ENCODE data around the gene AICDA. TPM values are rescaled to one million over a fixed set of nuclear protein-coding genes. Genes with fewer than 3 reads are reported as not detected.
"Not testable (repeated sequence)": the region's sequence is repeated elsewhere in the genome, so short reads cannot be mapped to it uniquely, and the experiment has no call there.

Gene AICDA
- total RNA-seq, 1 donor from 2014 or later = not detected

DNA sequence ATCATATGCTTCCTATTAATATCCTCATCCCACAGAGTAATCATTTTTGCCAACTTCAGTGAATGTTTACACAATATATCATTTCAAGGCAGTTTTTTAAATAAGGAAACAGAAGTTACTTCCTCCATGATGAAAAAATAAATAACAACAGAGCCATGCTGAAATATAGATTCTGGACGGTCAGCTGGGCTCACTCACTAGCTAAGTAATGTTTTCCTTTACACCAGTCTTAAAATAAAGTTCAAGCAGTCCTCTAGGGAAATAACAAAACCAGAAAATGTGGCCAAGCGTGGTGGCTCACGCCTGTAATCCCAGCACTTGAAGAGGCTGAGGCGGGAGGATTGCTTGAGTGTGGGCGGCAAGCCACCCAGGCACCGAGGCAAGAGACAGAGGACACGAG, 28.7 kb downstream of the AICDA start:
- H3K9me3 Mint-ChIP-seq (ENCODE audit: low read depth) = no peaks in the 10 kb centered on the region
- H3K27ac Mint-ChIP-seq (ENCODE audit: unreplicated experiment) = no peak overlapping the region
- peaks cover 4% of the 10 kb centered on the region for H3K4me1 Mint-ChIP-seq (ENCODE audit: low read depth)
- peaks cover 2% of the 10 kb centered on the region for H3K27me3 Mint-ChIP-seq (ENCODE audit: low read depth)
- DNase-seq (ENCODE audit: low spot score) = no peak
- no peak overlapping the region for H3K4me3 Mint-ChIP-seq (ENCODE audit: unreplicated experiment)
- TF ChIP-seq, protein P1, sequence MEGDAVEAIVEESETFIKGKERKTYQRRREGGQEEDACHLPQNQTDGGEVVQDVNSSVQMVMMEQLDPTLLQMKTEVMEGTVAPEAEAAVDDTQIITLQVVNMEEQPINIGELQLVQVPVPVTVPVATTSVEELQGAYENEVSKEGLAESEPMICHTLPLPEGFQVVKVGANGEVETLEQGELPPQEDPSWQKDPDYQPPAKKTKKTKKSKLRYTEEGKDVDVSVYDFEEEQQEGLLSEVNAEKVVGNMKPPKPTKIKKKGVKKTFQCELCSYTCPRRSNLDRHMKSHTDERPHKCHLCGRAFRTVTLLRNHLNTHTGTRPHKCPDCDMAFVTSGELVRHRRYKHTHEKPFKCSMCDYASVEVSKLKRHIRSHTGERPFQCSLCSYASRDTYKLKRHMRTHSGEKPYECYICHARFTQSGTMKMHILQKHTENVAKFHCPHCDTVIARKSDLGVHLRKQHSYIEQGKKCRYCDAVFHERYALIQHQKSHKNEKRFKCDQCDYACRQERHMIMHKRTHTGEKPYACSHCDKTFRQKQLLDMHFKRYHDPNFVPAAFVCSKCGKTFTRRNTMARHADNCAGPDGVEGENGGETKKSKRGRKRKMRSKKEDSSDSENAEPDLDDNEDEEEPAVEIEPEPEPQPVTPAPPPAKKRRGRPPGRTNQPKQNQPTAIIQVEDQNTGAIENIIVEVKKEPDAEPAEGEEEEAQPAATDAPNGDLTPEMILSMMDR (IDR thresholded peaks at IDR 0.05) = no peak
- H3K36me3 Mint-ChIP-seq (ENCODE audit: low read depth) = no peaks in the 10 kb centered on the region

DNA sequence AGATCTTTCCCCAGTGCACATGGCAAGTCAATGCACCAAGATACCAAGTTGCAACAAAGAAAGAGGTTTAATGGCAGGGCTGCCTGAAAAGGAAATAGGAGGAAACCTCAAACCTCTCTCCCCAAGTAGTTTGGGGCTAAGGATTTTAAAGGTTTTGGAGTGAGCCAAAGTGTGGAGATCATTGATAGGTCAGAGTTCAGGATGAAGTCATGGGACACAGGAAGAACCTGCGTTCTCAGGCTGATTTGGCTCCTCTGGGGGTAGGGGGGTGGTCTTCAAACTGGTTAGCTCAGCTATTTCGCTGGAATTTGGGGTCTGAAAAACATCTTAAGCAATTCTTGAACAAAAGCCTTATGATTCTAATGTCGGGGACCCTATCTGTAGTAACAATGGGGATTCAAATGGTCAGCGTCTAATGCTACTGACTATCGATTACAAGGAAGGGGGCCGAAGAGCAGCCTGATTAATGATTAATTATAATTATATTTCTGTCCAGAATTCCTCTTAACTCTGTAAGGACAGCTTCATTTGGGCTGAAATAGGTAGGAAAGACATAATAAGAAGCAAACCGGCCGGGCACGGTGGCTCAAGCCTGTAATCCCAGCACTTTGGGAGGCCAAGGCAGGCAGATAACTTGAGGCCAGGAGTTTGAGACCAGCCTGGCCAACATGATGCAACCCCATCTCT, 31.4 kb downstream of the AICDA start:
- Mint-ChIP-seq H3K27ac (ENCODE audit: unreplicated experiment) (no peak overlapping the region), H3K9me3 (ENCODE audit: low read depth) (no peaks in the 10 kb centered on the region), H3K4me3 (ENCODE audit: unreplicated experiment) (no peak overlapping the region), H3K4me1 (ENCODE audit: low read depth) (peaks cover 4% of the 10 kb centered on the region), H3K36me3 (ENCODE audit: low read depth) (no peaks in the 10 kb centered on the region), H3K27me3 (ENCODE audit: low read depth) (peaks cover 2% of the 10 kb centered on the region)
- TF ChIP-seq, protein P1 (IDR thresholded peaks at IDR 0.05) = no peak
- no peak for DNase-seq (ENCODE audit: low spot score)

DNA sequence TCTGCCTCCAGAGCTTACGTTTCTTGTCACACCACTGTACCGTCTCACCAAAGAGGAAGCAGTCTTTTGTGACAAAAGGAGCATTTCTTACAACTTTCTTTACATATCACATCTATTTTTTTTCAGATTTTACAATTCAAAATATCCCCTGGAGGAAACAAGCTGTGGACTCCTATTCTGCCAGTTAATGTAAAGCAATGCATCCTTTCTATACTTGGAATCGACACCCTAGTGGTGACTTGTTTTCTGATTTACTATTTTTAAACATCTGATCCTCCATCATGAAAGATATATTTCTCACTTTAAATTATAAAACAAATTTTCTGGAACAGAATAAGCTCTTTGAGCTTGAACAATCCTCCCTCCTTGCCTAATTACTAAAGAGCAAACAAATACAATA, 34.8 kb downstream of the AICDA start:
- H3K4me1 Mint-ChIP-seq (ENCODE audit: low read depth) = no peaks in the 10 kb centered on the region
- no peak for DNase-seq (ENCODE audit: low spot score)
- no peaks in the 10 kb centered on the region for H3K9me3 Mint-ChIP-seq (ENCODE audit: low read depth)
- TF ChIP-seq, protein P1 (IDR thresholded peaks at IDR 0.05) = no peak
- H3K27me3 Mint-ChIP-seq (ENCODE audit: low read depth) = peaks cover 7% of the 10 kb centered on the region
- H3K4me3 Mint-ChIP-seq (ENCODE audit: unreplicated experiment) = no peak overlapping the region
- no peak overlapping the region for H3K27ac Mint-ChIP-seq (ENCODE audit: unreplicated experiment)
- no peaks in the 10 kb centered on the region for H3K36me3 Mint-ChIP-seq (ENCODE audit: low read depth)

DNA sequence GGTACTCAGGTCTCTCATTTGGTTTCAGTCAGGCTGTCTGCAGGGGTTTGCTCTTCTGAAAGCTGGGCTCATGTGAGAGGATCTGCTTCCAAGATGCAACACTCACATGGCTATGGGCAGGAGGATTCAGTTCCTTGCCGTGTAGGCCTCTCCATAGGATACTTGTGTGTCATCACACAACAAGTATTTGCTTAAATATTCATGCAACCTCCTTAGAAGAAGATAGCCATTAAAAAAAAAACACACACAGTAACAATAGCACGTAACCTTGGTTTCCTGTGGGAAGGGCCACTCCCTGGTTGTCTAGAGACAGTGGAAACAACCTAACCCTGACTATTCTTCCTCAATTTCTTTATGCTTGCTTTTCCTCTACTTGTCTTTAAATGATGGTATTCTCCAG, 40.2 kb downstream of the AICDA start:
- Mint-ChIP-seq H3K4me1 (ENCODE audit: low read depth) (no peaks in the 10 kb centered on the region), H3K27me3 (ENCODE audit: low read depth) (peaks cover 7% of the 10 kb centered on the region), H3K9me3 (ENCODE audit: low read depth) (no peaks in the 10 kb centered on the region), H3K27ac (ENCODE audit: unreplicated experiment) (no peak overlapping the region), H3K4me3 (ENCODE audit: unreplicated experiment) (no peak overlapping the region), H3K36me3 (ENCODE audit: low read depth) (no peaks in the 10 kb centered on the region)
- DNase-seq (ENCODE audit: low spot score) = no peak
- TF ChIP-seq, protein P1 (IDR thresholded peaks at IDR 0.05) = no peak

DNA sequence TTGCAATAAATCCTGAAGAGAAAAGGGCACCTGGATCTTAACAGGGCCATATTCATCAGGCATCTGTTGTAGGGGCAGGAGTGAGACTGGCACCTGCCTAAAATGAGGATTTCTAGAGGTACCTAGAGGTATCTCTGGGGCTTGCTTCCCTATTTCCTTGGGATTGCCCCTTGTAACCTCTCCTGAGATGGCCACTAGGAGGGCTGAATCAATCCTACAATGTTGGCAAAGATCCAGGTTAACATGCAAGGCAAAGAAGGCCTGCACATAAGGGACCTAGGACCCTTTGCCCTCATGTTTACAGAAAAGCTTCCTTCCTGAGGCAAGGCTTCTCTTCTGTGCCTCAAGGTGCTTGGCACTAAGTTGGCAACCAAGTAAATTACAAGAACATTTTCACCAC, 46.1 kb downstream of the AICDA start:
- H3K4me1 Mint-ChIP-seq (ENCODE audit: low read depth) = no peaks in the 10 kb centered on the region
- DNase-seq (ENCODE audit: low spot score) = no peak
- no peak overlapping the region for H3K4me3 Mint-ChIP-seq (ENCODE audit: unreplicated experiment)
- no peaks in the 10 kb centered on the region for H3K36me3 Mint-ChIP-seq (ENCODE audit: low read depth)
- H3K27me3 Mint-ChIP-seq (ENCODE audit: low read depth) = peaks cover 9% of the 10 kb centered on the region
- peaks cover 12% of the 10 kb centered on the region for H3K9me3 Mint-ChIP-seq (ENCODE audit: low read depth)
- H3K27ac Mint-ChIP-seq (ENCODE audit: unreplicated experiment) = no peak overlapping the region
- TF ChIP-seq, protein P1 (IDR thresholded peaks at IDR 0.05) = no peak

DNA sequence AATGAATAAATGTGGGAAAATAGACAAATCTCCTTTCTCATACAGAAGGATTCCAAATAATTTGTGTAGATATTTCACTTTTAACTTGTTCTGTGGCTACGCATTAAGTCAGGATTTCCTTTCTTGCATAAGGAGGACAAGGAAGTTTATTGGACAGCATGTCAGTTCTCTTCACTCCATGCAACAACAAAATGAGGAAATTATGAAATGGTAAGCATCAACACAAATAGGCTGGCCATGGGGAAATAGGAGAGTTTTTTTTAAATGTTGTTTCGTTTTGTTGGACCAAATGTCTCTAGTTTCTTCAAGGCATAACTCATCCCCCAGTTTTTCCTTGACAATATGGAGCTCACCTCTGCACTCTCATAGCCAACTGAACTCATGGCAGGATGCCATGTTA, 46.6 kb downstream of the AICDA start:
- DNase-seq (ENCODE audit: low spot score); H3K4me1 Mint-ChIP-seq (ENCODE audit: low read depth); H3K27me3 Mint-ChIP-seq (ENCODE audit: low read depth); H3K4me3 Mint-ChIP-seq (ENCODE audit: unreplicated experiment); H3K27ac Mint-ChIP-seq (ENCODE audit: unreplicated experiment); H3K36me3 Mint-ChIP-seq (ENCODE audit: low read depth): not testable (repeated sequence)
- peaks cover 12% of the 10 kb centered on the region for H3K9me3 Mint-ChIP-seq (ENCODE audit: low read depth)
